SW480 (cell line): ENCODE measurements around the gene PLA2R1.
A peak's percentile ranks its signal among the peaks of the same experiment; 100 is the strongest.

Experiments
- DNase-seq: peaks from one replicate; pipeline ENCODE4 v3.0.0-alpha.2; 2016; ENCODE audit warnings: low spot score

PLA2R1 gene

GRCh38 chr2:159892990-159893810 is 169.2 kb downstream of the PLA2R1 start:
- DNase-seq, result no peak

GRCh38 chr2:159891917-159892730 is 170.3 kb downstream of the PLA2R1 start:
- DNase-seq, result peak; percentile 25

- no peak for DNase-seq
Measured at GRCh38 chr2:159891267-159891588, 171.2 kb downstream of the PLA2R1 start.

GRCh38 chr2:159890551-159891266 is 171.7 kb downstream of the PLA2R1 start:
- DNase-seq, result no peak

GRCh38 chr2:159882130-159882745 is 180.2 kb downstream of the PLA2R1 start:
- DNase-seq, result no peak
